ENCODE measurements around the gene TMEM151B.
A peak's percentile ranks its signal among the peaks of the same experiment; 100 is the strongest.

The TMEM151B gene

DNA sequence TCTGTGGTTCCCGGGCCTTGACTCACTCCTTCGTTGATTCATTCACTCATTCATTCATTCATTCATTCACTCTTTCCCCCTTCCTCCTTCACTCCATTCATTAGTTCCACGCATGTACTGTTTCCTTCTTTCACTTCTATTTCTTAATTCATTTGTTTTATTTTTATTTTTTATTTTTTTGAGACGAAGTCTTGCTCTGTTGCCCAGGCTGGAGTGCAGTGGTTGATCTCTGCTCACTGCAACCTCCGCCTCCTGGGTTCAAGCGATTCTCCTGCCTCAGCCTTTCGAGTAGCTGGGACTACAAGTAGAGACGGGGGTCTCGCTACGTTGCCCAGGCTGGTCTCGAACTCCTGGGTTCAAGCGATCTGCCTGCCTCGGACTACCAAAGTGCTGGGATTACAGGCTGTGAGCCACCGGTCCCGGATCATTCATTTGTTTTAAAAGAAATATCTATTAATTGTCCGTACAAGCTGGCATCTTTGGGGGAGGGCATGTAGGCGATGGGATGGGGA, 4.5 kb upstream of the TMEM151B start:
- no peak for DNase-seq

DNA sequence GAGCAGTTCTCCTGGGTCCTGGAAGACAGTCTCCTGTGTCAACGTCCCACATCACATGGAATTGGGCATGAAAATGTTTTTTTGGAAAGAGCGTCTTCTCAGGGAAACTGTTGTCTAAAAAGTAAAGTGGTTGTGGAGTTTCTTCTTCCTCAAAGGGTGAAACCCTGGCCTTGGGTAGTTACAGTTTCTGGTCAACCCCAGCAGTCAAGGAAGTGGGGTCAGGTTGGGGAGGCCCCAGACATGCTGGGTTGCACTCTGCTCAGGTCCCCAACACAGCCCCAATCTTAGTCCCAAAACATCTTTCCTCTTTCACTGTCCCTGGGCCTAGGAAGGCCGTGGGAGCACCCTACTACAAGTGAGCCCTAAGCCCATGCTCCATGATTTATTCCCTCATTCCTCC, 3.9 kb upstream of the TMEM151B start:
- no peak for DNase-seq

DNA sequence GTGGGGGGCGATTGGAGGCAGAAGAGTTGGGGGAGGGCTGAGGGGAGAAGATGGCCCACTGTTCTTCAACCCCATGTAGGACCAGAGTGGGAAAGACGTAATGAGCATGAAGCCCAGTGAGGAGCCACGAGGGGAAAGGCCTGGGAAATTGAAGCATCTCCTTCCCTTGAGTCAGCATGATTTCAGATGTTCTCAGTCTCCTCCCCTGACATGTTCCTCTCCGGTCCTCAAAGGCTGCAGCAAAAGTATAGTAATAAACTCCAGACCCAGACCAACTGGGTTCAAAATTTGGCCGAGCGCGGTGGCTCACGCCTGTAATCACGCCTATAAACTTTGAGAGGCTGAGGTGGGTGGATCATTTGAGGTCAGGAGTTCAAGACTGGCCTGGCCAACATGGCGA, 3.0 kb upstream of the TMEM151B start:
- no peak for DNase-seq

DNA sequence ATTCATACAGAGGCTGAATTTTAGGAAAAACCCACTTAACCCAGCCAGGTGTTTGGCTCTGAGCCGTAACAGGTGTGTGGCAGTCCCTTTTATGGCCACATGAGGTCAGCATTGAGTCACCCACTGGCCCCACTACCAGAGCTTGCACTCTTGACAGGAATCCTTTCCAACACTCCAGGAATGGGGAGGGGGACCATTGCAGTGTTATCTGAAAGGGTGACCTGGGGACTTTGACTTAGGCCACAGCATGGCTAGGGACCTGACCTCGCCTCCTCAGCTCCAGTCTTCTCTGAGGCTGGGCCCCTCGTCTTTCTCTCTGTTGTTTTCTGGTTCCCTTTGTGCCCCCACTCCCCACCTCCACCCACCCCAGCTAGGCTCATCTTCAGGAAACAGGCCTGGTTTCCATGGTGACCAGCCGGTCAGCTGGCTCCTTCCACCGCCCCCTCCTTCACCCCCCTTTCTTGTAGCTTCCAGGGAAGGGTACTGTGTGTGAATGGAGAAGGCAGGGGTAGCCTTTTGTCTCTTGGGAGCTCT, 2.1 kb upstream of the TMEM151B start:
- peak; percentile 61 for DNase-seq

DNA sequence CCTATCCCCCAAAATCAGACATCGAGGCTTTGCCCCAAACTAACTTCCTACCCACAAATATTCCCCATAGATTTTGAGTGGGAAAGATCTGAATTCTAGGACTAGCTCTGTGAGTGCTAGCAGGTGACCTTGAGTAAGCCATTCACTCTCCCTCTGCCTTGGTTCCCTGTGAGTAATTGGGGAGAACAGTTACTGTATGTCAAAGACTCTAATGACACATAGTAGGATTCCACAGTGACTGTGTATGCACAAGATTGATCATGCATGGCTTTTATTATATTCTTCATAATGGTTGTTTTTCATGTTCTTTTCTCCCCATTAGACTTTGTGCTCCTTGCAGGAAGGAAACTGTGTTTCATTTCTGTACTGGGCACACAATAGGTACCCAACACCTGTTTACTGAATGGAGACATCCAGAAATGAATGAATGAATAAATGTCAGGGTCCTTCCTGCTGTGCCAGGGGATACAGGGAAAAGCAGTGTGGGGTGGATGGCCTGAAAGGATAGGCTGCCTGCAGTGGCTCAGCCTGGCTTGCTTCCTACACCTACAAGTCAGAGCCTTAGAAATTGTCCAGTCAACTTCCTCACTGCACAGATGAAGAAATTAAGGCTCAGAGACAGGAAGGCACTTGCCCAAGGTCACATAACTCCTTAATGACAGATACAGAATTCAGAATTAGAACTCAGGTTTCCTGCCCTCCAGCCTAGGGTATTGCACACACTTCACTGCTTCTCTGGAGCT, 901 bp upstream of the TMEM151B start:
- DNase-seq: no peak

DNA sequence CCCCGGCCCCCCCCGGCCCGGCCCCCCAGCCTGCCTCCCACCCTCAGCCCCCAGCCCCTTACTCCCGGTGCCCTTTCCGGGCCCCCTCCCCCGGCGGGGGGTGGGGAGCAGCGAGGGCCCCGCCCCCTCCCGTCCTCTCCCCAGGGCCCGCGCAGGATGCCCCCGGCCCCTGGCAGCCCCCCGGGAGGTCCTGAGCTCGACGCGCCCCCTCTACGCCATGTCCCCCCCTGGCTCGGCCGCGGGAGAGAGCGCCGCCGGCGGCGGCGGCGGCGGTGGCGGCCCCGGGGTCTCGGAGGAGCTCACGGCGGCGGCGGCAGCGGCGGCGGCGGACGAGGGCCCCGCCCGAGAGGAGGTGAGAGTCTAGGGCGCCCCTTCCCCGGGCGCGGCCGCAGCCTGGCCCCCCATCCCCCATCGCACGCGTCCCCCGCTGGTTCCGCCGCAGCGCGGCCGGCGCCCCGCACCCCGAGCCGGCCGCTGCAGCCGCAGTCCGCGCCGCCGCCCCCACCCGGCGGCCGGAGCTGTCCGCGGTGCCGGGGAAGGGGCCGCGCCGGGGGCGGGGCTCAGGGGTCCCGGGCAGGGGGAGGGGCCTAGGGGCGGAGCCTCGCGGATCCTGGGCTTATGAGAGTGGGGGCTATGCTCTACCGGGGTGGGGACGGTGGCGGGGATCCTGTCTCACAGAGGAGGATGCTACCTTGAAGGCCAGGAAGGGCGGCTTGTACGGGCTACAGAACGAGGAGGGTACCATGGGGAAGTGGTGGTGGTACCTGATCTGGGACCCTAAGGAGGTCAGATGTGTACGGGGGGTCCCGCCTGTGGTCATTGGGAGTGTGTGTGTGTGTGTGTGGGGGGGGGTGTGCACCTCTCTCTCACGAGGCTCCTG, 516 bp downstream of the TMEM151B start:
- DNase-seq: no peak

DNA sequence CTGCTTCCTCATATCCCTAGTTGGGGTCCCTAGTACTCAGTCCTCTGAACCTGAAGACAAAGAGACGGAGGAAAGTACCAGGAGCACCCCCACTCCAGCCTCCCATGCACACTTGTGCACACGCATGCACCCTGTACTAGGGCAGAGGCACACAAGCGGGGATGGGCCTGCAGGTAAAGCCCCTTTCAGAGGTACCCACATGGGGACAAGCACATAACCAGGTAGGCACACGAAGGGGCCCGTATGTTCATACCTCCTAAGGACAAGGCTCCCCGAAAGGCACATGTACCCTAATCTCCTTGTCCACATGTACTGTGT, 1.1 kb downstream of the TMEM151B start:
- no peak for DNase-seq

DNA sequence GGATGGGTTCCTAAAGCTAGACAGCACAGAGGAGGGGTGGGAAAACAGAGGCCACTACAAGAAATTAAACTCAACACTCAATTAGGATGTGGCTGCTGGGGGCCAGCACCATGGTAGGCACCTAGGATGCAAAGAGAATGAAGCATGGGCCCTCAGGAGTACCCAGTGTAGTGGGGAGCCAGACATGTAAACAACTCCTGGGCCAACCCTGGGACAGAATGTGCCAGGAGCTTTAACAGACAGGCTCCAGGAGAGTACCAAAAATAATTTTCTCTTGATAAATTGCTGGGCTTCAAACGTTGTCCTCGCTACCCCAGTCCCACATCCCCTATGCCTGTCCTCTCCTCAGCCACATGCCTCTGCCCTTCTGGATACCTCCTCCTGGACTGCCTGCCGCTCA, 1.7 kb downstream of the TMEM151B start:
- no peak for DNase-seq

DNA sequence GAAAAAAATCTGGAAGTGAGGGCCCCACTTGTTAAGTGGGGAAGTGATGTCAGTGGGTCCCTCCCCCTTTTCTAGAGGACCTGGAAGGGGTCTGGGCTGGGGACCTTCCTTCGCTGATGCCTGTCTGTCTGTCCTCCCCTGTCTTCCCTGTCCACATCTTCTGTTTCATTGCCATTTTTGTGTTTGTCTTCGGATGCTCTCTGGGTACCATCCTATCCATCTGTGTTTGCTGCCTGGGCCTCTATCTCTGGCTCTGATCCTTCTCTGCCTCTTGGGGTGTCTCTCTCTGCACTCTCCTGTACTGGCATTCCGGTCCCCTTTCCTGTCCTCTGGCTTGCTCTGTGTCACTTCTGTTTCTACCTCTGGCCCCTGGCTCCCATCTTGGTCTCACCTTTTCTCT, 2.3 kb downstream of the TMEM151B start:
- no peak for DNase-seq

DNA sequence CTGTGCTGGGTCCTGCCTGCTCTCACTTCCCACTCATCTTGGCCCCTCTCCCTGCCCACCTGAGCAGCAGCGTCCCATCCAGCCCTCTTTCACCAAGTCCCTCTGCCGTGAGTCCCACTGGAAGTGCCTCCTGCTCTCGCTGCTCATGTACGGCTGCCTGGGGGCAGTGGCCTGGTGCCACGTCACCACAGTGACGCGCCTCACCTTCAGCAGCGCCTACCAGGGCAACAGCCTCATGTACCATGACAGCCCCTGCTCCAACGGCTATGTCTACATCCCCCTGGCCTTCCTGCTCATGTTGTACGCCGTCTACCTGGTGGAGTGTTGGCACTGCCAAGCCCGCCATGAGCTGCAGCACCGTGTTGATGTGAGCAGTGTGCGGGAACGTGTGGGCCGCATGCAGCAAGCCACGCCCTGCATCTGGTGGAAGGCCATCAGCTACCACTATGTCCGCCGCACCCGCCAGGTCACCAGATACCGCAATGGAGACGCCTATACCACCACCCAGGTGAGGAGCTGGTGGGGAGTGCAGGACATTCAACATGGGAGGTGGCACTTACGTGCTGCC, 2.8 kb downstream of the TMEM151B start:
- no peak for DNase-seq

DNA sequence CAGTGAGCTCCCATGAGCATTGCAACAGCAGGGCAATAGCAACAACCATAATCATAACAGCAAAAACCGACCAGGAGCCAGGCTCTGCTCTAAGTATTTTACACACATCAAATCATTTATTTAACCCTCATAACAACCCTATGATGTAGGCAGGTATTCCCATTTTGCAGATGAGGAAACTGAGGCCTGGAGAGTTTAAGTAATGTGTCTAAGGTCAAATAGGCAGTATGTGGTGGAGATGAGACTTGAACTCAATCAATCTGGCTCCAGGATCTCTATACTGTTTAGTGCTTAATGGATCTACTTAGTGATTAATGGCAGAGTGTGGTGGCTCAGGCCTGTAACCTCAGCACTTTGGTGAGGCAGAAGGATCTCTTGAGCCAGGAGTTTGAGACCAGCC, 3.4 kb downstream of the TMEM151B start:
- DNase-seq: no peak

DNA sequence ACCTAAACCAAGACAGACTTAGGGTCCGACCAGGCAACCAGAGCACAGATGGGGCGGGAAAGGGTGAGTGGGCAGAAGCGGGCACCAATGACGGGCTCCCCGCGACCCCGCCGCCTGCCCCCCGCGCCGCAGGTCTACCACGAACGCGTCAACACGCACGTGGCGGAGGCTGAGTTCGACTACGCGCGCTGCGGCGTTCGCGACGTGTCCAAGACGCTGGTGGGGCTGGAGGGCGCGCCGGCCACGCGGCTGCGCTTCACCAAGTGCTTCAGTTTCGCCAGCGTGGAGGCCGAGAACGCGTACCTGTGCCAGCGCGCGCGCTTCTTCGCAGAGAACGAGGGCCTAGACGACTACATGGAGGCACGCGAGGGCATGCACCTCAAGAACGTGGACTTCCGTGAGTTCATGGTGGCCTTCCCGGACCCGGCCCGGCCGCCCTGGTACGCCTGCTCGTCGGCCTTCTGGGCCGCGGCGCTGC, 5.1 kb downstream of the TMEM151B start:
- DNase-seq: no peak

DNA sequence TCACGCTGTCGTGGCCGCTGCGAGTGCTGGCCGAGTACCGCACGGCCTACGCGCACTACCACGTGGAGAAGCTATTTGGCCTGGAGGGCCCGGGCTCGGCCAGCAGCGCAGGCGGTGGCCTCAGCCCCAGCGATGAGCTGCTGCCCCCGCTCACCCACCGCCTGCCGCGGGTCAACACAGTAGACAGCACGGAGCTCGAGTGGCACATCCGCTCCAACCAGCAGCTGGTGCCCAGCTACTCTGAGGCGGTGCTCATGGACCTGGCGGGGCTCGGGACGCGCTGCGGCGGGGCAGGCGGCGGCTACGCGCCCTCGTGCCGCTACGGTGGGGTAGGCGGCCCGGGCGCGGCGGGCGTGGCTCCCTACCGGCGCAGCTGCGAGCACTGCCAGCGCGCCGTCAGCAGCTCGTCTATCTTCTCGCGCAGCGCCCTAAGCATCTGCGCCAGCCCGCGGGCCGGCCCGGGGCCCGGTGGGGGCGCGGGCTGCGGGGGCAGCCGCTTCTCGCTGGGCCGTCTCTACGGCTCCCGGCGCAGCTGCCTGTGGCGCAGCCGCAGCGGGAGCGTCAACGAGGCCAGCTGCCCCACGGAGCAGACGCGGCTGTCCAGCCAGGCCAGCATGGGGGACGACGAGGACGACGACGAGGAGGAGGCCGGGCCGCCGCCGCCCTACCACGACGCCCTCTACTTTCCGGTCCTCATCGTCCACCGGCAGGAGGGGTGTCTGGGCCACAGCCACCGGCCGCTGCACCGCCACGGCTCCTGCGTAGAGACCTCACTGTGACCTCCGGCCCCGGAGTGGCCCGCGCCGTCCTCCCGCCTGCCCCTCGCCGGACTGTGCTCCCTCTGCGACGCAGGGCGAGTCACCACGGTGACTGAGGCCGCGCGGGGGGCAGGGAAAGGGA, 5.7 kb downstream of the TMEM151B start:
- peak; percentile 46 for DNase-seq

DNA sequence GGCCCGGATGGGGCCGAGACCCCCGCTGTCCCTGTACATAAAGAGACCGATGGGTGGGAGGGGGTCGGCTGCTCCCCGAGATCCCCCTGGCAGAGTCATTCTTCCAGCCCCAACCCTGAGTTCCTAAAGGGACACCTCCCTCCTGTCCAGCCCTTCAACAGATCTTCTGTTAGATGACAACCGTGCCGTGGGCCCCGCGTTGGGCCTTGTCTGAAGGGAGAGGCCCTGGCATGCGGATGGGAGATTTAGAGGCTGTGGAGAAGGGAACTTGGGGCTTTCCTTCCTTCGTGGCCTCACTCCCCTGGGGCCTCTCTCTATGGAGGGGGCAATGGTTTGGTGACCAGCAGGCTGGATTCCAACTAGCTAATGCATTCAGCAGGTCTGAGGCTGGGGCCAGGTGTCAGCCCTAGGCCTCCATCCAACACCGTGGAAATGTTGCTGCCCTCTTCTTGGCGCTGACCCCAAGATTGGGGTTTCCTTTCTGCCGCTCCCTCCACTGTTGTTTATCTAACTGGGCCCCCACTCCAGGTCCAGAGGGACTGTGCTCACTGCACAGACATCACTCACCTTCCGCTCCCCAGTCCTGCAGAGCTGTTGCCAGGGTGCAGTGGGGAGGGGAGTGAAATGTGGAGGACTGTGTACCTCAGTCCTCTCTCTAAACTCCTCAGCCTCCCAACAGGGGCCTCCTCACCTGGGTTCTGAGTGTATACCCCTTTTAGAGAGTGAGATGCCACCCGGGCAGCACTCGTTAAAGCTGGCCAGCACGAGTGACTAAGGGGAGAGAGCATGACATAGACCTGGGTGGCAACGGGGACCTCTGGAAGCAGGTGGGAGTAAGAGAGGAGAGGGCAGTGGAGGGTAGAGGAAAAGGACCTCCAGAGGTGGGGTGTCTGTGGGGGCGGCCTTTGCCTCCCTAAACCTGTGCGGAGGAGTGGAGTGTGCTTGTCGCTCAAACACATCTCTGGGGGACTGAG, 6.7 kb downstream of the TMEM151B start:
- DNase-seq: no peak

DNA sequence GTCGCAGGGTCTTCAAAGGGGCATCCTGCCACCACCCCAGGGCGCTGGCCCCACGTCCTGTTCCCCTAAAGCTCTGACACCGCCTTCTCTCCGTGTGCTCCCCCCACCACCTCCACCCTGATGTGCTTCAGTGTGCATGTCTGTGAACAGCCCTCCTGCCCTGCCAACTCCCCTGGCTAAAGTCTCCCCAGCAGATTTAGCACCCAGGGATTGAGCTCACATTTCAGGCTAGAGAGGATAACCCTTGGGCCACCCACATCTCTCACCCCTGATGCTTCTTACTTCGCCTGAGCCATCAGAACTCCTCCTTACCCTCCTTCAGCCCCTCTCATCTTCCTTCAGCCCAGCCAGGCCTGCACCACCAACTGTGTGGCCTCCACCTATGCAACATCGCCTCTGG, 7.5 kb downstream of the TMEM151B start:
- DNase-seq: no peak

DNA sequence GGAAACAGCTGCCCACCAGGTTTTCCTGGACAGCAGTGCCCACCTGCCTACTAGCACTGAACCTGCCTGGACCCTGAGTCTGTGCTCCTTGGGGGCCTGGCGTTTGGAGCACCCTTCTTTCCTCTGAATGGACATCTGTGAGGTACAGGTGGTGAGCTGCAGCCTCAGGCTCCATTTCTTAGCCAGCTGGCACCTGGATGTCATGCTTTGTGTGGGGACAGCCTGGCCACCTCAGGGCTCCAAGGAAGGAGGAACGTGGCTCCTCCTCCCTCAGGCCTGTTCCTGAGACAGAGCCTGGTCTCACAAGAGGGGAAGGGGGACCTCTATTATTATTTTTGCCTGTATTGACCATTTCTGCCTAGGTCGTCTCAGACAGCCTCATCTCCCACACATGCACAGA, 8.1 kb downstream of the TMEM151B start:
- DNase-seq: no peak

DNA sequence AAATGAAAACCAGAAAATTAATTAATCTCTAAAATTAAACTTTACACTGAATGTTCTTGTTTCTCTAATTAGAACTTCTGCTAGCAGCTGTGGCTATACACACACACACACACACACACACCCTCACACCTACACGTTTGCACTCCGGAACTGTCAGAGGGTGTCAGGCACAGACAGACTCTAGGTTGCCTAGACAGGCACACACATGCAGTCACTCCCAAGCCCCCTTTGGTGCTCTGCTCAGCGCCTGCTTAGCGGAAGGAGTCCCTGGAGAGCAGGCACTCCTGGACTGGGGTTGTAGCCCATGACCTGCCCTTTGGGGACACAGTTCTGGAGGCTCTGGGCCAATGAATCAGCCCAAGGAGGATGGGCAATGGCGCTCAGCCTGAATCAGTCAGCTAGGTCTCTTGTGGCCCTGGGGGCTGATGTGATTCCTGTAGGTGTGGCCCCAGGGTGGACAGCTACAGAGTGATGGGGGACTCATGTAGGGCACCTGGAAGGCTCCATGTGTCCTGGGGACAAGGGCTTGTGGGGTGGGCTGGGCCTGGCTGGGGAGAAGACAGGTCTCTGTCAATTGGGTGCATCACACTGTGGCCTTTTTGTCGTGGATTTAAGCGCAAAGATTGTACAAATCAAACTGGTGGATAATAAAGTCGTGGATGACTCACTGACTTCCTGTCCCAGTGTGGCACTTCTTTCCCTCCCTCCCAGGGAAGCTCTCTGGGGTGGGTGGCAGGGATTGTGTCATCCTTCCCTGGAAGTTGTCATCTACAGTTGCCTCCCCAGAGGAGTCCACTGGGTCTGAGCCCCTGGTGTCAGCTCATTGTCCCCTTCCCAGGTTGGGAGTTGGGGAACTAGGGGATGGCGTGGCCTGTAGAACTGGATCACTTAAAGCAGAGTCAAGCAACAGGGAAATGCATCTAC, 8.8 kb downstream of the TMEM151B start:
- DNase-seq: no peak

DNA sequence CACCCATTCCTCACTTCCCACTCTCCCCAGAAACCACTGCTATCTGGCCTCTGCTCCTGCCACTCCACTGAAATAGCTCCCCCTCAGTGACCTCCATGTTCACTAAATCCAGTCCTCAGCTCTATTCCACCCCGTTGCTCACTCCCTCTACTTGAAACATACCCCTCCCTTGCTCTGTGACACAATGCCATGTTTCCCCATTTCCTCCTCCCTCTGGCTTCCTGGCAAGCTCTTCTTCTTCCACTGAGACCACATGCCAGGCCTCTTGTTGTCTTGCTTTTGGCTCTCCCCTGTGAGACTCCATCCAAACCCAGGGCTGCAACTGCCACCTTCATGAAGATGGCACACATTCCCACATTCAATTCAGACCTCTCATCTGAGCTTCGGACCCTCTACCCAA, 13.9 kb downstream of the TMEM151B start:
- no peak for DNase-seq

DNA sequence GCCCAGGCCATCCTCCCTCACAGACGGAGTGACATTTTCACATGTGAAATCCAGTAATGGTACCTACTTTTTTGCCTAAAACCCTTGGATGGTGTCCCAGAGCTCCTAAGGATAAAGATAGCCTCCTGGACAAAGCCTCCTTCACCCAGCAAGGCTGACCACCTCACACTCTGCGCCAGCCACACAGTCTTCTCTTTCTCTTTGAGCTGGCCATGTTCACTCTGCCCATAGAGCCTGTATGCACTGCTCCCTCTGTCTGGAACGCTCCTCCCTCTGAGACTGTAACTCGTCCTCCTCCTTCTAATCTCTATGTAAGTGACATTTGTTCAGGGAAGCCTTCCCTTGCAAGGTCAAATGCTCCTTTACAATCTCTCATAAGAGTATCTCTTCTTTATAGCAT, 14.6 kb downstream of the TMEM151B start:
- no peak for DNase-seq

All from stimulated activated CD4-positive, alpha-beta T cell treated with anti-CD3 and anti-CD28 coated beads, Interleukin-4, amount 100 ng/mL, for 1 hour (primary cell).